Upper lobe of right lung (tissue), 1 donor: ENCODE results near the gene SETD1A. TPM values are rescaled to one million over a fixed set of nuclear protein-coding genes. Genes with fewer than 3 reads are reported as not detected.

ENCODE experiments used
- ATAC-seq: fragments of 200-7000 bp; cut with Tn5 transposase; one replicate; pipeline ENCODE4 v1.9.1; 2020; ENCODE audit warnings: mild to moderate bottlenecking, moderate library complexity
- DNase-seq: peaks from one replicate; pipeline ENCODE4 v3.0.0-alpha.2; 2020
- H3K27ac ChIP-seq: fragments of 200-600 bp; one replicate; pipeline ENCODE4 v1.8.0; 2022
- H3K27me3 ChIP-seq: fragments of 200-600 bp; one replicate; pipeline ENCODE4 v1.8.0; 2022; ENCODE audit warnings: mild to moderate bottlenecking
- H3K36me3 ChIP-seq: fragments of 200-600 bp; one replicate; pipeline ENCODE4 v1.8.0; 2022
- H3K4me1 ChIP-seq: fragments of 200-600 bp; one replicate; pipeline ENCODE4 v1.8.0; 2022
- H3K4me3 ChIP-seq: fragments of 200-600 bp; one replicate; pipeline ENCODE4 v1.8.0; 2022; ENCODE audit warnings: mild to moderate bottlenecking
- H3K9me3 ChIP-seq: fragments of 200-600 bp; one replicate; pipeline ENCODE4 v1.8.0; 2022
- intact Hi-C: fragments of 100-400 bp; cut with DNase I; formaldehyde crosslinking; loops from one replicate; pipeline ENCODE4 v1.11.0; 2022
- total RNA-seq: library from RNA; stranded (reverse); fragmentation: NEBNext Ultra II Directional; extraction: Animal tissue kit (Norgen Biotek cat#: 25700); gene quantifications from one replicate; pipeline ENCODE4 v1.2.1, GENCODE V29; 2021
- TF ChIP-seq, protein P1 (sequence below): fragments of 200-600 bp; IDR thresholded peaks from one replicate; pipeline ENCODE4 v1.8.0; 2022; ENCODE audit warnings: antibody characterized with exemption
- donor health status: DM: no; HTN: yes; CAD: no; lungs with severe emphysema.

SETD1A gene
- total RNA-seq, 1 donor from 2014 or later: 18.6 TPM

DNA sequence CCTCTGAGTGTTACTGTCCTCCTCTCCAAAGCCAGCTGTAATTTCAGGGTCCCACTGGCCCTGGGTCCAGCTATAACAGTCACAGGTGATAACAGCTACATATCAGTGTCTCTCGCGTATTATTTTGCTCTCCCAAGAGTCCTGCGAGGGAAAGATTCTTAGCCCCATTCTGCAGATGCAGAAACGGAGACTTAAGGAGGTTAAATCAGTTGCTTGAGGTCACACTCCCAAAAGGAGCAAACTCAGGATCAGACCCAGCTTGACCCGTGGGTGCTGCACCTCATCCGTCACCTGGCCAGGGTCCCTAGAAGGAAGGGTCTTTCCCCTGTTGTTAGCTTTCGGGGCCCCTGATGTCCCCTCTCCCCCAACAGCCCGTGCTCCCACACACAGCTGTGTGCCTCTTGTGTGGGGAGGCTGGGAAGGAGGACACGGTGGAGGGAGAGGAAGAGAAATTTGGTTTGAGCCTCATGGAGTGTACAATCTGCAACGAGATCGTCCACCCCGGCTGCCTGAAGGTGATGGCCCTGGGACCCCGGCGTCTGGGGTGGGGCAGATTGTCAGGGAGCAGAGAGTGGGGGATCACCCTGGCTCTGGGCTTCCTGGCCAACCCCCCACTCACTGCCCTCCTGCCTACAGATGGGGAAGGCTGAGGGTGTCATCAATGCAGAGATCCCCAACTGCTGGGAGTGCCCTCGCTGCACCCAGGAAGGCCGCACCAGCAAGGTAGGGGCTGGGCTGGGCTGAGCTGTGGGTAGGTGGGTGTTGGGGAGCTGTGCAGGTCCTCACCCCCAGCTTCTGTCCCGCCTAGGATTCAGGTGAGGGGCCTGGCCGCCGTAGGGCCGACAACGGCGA, 30.4 kb upstream of the SETD1A start:
- Histone ChIP-seq H3K4me1 (peaks cover 4% of the 10 kb centered on the region), H3K9me3 (no peaks in the 10 kb centered on the region), H3K27me3 (no peaks in the 10 kb centered on the region), H3K27ac (no peak overlapping the region), H3K36me3 (peaks cover 20% of the 10 kb centered on the region), H3K4me3 (no peak overlapping the region)
- intact Hi-C loops: no loop called here
- ATAC-seq (no peak), DNase-seq (no peak)
- TF ChIP-seq, protein P1, sequence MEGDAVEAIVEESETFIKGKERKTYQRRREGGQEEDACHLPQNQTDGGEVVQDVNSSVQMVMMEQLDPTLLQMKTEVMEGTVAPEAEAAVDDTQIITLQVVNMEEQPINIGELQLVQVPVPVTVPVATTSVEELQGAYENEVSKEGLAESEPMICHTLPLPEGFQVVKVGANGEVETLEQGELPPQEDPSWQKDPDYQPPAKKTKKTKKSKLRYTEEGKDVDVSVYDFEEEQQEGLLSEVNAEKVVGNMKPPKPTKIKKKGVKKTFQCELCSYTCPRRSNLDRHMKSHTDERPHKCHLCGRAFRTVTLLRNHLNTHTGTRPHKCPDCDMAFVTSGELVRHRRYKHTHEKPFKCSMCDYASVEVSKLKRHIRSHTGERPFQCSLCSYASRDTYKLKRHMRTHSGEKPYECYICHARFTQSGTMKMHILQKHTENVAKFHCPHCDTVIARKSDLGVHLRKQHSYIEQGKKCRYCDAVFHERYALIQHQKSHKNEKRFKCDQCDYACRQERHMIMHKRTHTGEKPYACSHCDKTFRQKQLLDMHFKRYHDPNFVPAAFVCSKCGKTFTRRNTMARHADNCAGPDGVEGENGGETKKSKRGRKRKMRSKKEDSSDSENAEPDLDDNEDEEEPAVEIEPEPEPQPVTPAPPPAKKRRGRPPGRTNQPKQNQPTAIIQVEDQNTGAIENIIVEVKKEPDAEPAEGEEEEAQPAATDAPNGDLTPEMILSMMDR: no peak

DNA sequence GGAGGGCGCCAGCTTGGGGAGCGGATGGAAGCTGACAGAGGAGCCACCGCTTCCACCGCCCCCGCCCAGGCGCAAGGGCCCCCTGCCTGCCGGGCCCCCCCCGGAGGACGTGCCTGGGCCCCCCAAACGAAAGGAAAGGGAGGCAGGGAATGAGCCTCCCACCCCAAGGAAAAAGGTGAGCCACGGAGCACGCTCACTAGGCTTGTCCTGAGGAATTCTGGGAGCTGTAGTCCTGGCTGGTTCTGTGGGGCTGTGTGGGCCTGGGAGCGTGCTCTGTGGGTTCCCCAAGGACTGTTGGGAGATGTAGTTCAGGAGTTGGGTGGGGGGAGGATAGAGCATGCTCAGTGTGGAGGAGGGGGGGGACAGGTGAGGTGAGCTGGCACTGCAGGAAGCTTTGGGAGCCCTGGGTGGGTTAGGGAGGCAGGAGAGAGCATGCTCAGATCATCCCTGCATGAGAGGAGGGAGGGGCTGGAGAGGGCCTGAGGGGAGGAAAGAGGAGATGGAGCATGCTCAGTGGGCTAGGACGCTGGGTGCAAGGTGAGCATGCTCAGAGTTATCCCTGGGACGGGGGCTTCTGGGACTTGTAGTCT, 29.7 kb upstream of the SETD1A start:
- peaks cover 4% of the 10 kb centered on the region for H3K4me1 ChIP-seq
- H3K27ac ChIP-seq: no peak overlapping the region
- intact Hi-C loops: no loop called here
- no peaks in the 10 kb centered on the region for H3K27me3 ChIP-seq
- H3K4me3 ChIP-seq: no peak overlapping the region
- no peak for DNase-seq
- no peaks in the 10 kb centered on the region for H3K9me3 ChIP-seq
- TF ChIP-seq, protein P1: no peak
- peak; percentile 1 for ATAC-seq
- peaks cover 25% of the 10 kb centered on the region for H3K36me3 ChIP-seq

DNA sequence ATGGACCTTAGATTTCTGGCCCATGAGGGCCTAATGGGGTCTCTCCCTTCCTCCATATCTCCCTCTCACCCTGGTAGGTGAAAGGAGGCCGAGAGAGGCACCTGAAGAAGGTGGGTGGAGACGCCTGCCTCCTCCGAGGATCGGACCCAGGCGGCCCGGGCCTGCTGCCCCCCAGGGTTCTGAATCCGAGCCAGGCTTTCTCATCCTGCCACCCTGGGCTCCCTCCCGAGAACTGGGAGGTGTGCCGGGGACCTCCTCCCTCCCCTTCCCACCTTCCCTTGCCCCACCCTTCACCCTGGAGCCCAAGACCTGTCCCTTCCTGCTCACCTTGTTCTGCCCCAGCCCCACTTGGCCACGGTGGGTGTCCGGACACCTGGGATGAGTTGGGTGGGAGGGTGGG, 29.2 kb upstream of the SETD1A start:
- Histone ChIP-seq H3K27me3 (no peaks in the 10 kb centered on the region), H3K36me3 (peaks cover 25% of the 10 kb centered on the region), H3K4me3 (no peak overlapping the region), H3K4me1 (peaks cover 4% of the 10 kb centered on the region), H3K27ac (no peak overlapping the region), H3K9me3 (no peaks in the 10 kb centered on the region)
- intact Hi-C loops: no loop called here
- DNase-seq (no peak), ATAC-seq (no peak)
- TF ChIP-seq, protein P1: no peak

DNA sequence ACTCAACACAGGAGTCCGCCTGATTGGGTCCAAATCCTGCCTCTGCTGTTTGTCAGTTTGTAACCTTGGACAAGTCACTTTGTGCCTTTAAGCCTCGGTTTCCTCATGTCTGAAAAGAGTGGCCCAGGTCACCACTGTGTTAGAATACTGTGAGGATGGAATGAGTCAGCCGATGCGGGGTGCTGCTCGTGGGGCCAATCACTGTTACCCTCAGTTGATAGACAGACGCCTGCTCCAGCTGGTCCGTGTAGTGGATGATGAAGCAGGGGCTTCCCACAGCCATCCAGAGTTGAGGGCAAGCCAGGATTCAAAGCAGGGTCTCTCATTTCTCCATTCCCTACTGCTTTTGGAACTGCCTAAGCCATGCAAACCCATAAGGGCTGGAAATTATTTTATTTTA, 28.4 kb upstream of the SETD1A start:
- Histone ChIP-seq H3K4me3 (no peak overlapping the region), H3K27ac (no peak overlapping the region), H3K4me1 (peaks cover 4% of the 10 kb centered on the region), H3K36me3 (peaks cover 25% of the 10 kb centered on the region), H3K9me3 (no peaks in the 10 kb centered on the region), H3K27me3 (no peaks in the 10 kb centered on the region)
- DNase-seq: no peak
- TF ChIP-seq, protein P1: no peak
- intact Hi-C loops: no loop called here
- no peak for ATAC-seq

DNA sequence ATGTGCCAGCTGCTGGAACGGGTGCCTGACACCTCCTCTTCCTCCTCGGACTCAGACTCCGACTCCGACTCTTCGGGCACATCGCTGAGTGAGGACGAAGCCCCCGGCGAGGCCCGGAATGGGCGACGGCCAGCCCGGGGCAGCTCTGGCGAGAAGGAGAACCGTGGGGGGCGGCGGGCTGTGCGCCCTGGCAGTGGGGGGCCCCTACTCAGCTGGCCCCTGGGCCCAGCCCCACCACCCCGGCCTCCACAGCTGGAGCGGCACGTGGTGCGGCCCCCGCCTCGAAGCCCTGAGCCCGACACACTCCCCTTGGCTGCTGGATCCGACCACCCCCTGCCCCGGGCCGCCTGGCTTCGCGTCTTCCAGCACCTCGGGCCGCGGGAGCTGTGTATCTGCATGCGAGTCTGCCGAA, 27.4 kb upstream of the SETD1A start:
- TF ChIP-seq, protein P1: no peak
- H3K9me3 ChIP-seq: no peaks in the 10 kb centered on the region
- H3K27me3 ChIP-seq: no peaks in the 10 kb centered on the region
- intact Hi-C loops: no loop called here
- no peak overlapping the region for H3K4me3 ChIP-seq
- H3K36me3 ChIP-seq: peaks cover 25% of the 10 kb centered on the region
- no peak overlapping the region for H3K27ac ChIP-seq
- ATAC-seq: no peak
- no peak for DNase-seq
- H3K4me1 ChIP-seq: no peaks in the 10 kb centered on the region
